IMR-90 (cell line): ENCODE measurements around the gene GATAD2A. TPM values are rescaled to one million over a fixed set of nuclear protein-coding genes. Genes with fewer than 3 reads are reported as not detected.

Source experiments
- ATAC-seq: fragments of 200-7000 bp; cut with Tn5 transposase; 2 replicates; pipeline ENCODE4 v1.9.1; 2020; ENCODE audit warnings: low read depth, mild to moderate bottlenecking, moderate library complexity
- BruUV-seq: library from RNA; stranded (reverse); fragments of 400-500 nt; replicated peaks from 2 replicates; lab custom pipeline; 2021; lab: Mats Ljungman, UMichigan
- CTCF ChIA-PET: fragments of 300-600 bp; formaldehyde crosslinking; extraction: SDS; loops from one replicate; lab custom pipeline; 2021; ENCODE audit warnings: antibody characterized with exemption; lab: Yijun Ruan, JAX
- POLR2A ChIA-PET: fragments of 300-600 bp; sonication (Branson Sonifier 250); formaldehyde crosslinking; loops from one replicate; lab custom pipeline; 2022; ENCODE audit warnings: antibody characterized with exemption; ENCODE audit not compliant: unreplicated experiment; lab: Charles Lee
- DNase-seq: peaks from one replicate; pipeline ENCODE4 v3.0.0; 2013
- H2AFZ ChIP-seq: replicated peaks from 2 replicates; pipeline ENCODE3; 2013; ENCODE audit warnings: low read length, mild to moderate bottlenecking; ENCODE audit not compliant: poor library complexity
- H2AK5ac ChIP-seq: 2 replicates; pipeline ENCODE4 v1.6.1; 2013; ENCODE audit warnings: low read depth, low read length, inconsistent platforms
- H2AK9ac ChIP-seq: replicated peaks from 2 replicates; pipeline ENCODE3; 2013; ENCODE audit warnings: mild to moderate bottlenecking, low read depth, low read length, moderate library complexity; ENCODE audit not compliant: poor library complexity
- H2BK120ac ChIP-seq: 2 replicates; pipeline ENCODE4 v1.6.1; 2013; ENCODE audit warnings: low read depth, low read length, inconsistent platforms
- H2BK15ac ChIP-seq: 3 replicates; pipeline ENCODE4 v1.6.1; 2013; ENCODE audit warnings: low read depth, low read length, inconsistent platforms
- H2BK20ac ChIP-seq: 2 replicates; pipeline ENCODE4 v1.6.1; 2013; ENCODE audit warnings: low read depth, mild to moderate bottlenecking, inconsistent platforms, low read length, moderate library complexity
- H2BK5ac ChIP-seq: 2 replicates; pipeline ENCODE4 v1.6.1; 2013; ENCODE audit warnings: mild to moderate bottlenecking, low read depth, low read length, inconsistent platforms; ENCODE audit not compliant: poor library complexity, severe bottlenecking
- H3K14ac ChIP-seq: replicated peaks from 2 replicates; pipeline ENCODE4 v1.6.1; 2013; ENCODE audit warnings: low read depth, low read length, inconsistent platforms
- H3K18ac ChIP-seq: 2 replicates; pipeline ENCODE4 v1.6.1; 2013; ENCODE audit warnings: low read depth, low read length, control low read depth
- H3K23ac ChIP-seq: 2 replicates; pipeline ENCODE4 v1.6.1; 2013; ENCODE audit warnings: low read depth, low read length, inconsistent platforms
- H3K27ac ChIP-seq: 2 replicates; pipeline ENCODE4 v1.5.1; 2013; ENCODE audit warnings: mild to moderate bottlenecking, control low read depth, low read length; ENCODE audit not compliant: insufficient read depth
- H3K27me3 ChIP-seq: 2 replicates; pipeline ENCODE4 v1.6.1; 2013; ENCODE audit warnings: low read length; ENCODE audit not compliant: control insufficient read depth, insufficient read depth
- H3K36me3 ChIP-seq: 2 replicates; pipeline ENCODE4 v1.6.1; 2013; ENCODE audit warnings: low read length, mixed read lengths; ENCODE audit not compliant: control insufficient read depth, insufficient read depth
- H3K4ac ChIP-seq: 2 replicates; pipeline ENCODE4 v1.6.1; 2013; ENCODE audit warnings: low read depth, low read length, inconsistent platforms
- H3K4me1 ChIP-seq: 2 replicates; pipeline ENCODE4 v1.6.1; 2013; ENCODE audit warnings: low read length, mixed read lengths; ENCODE audit not compliant: control insufficient read depth, insufficient read depth
- H3K4me2 ChIP-seq: 2 replicates; pipeline ENCODE4 v1.6.1; 2013; ENCODE audit warnings: low read depth, mild to moderate bottlenecking, control low read depth, low read length, moderate library complexity
- H3K4me3 ChIP-seq: 2 replicates; pipeline ENCODE4 v1.5.1; 2013; ENCODE audit warnings: low read depth, mild to moderate bottlenecking, control low read depth, low read length, moderate library complexity; ENCODE audit not compliant: insufficient read depth
- H3K56ac ChIP-seq: 2 replicates; pipeline ENCODE4 v1.6.1; 2013; ENCODE audit warnings: low read length, inconsistent platforms; ENCODE audit not compliant: insufficient read depth; ENCODE audit errors: extremely low read depth
- H3K79me1 ChIP-seq, 2 experiments: 2 replicates each; pipeline ENCODE4 v1.6.1; 2013; ENCODE audit warnings: low read length in 2 of 2, inconsistent platforms in 1 of 2, low read depth in 1 of 2
- H3K9ac ChIP-seq: 2 replicates; pipeline ENCODE4 v1.6.1; 2013; ENCODE audit warnings: low read depth, low read length, control low read depth
- H3K9me1 ChIP-seq: 2 replicates; pipeline ENCODE4 v1.6.1; 2013; ENCODE audit warnings: low read length, inconsistent platforms; ENCODE audit not compliant: insufficient read depth
- H3K9me3 ChIP-seq: 2 replicates; pipeline ENCODE4 v1.6.1; 2013; ENCODE audit warnings: low read length; ENCODE audit not compliant: control insufficient read depth, insufficient read depth
- H4K20me1 ChIP-seq: 2 replicates; pipeline ENCODE4 v1.6.1; 2013; ENCODE audit warnings: low read length, inconsistent platforms; ENCODE audit not compliant: insufficient read depth
- H4K5ac ChIP-seq: 2 replicates; pipeline ENCODE4 v1.6.1; 2013; ENCODE audit warnings: mild to moderate bottlenecking, low read depth, low read length, control low read depth
- H4K8ac ChIP-seq, 2 experiments: 2 replicates each; pipeline ENCODE4 v1.6.1; 2013; ENCODE audit warnings: low read depth in 2 of 2, low read length in 2 of 2, control low read depth in 1 of 2, inconsistent platforms in 1 of 2
- H4K91ac ChIP-seq: 2 replicates; pipeline ENCODE4 v1.6.1; 2013; ENCODE audit warnings: low read depth, low read length, inconsistent platforms; ENCODE audit not compliant: insufficient read depth
- BHLHE40 ChIP-seq: fragments of 150-350 bp; IDR thresholded peaks from 2 replicates; pipeline ENCODE4 v1.6.1; 2016; ENCODE audit warnings: mild to moderate bottlenecking, low read depth, low read length
- CEBPB ChIP-seq: IDR thresholded peaks from 2 replicates; pipeline ENCODE4 v1.6.1; 2012; ENCODE audit warnings: low read depth, low read length, improper control_type of control experiment
- CHD1 ChIP-seq: IDR thresholded peaks from 2 replicates; pipeline ENCODE4 v1.6.1; 2012; ENCODE audit warnings: low read depth, low read length, improper control_type of control experiment
- CTCF ChIP-seq: conservative IDR thresholded peaks from 2 replicates; pipeline ENCODE4 v1.5.1; 2012; ENCODE audit warnings: mild to moderate bottlenecking, low read depth, low read length, improper control_type of control experiment
- ELK1 ChIP-seq: fragments of 150-350 bp; IDR thresholded peaks from 2 replicates; pipeline ENCODE4 v1.6.1; 2016; ENCODE audit warnings: low read depth, mild to moderate bottlenecking, low read length, moderate library complexity, borderline replicate concordance
- FOS ChIP-seq: fragments of 150-350 bp; IDR thresholded peaks from 2 replicates; pipeline ENCODE4 v1.6.1; 2016; ENCODE audit warnings: low read depth, low read length
- MAFK ChIP-seq: IDR thresholded peaks from 2 replicates; pipeline ENCODE4 v1.6.1; 2012; ENCODE audit warnings: low read depth, low read length, improper control_type of control experiment
- MAZ ChIP-seq: IDR thresholded peaks from 2 replicates; pipeline ENCODE4 v1.6.1; 2012; ENCODE audit warnings: low read depth, mild to moderate bottlenecking, low read length, improper control_type of control experiment, moderate library complexity, borderline replicate concordance
- MXI1 ChIP-seq: IDR thresholded peaks from 2 replicates; pipeline ENCODE4 v1.6.1; 2012; ENCODE audit warnings: low read depth, mild to moderate bottlenecking, low read length, moderate library complexity, borderline replicate concordance
- NFE2L2 ChIP-seq: fragments of 150-350 bp; IDR thresholded peaks from 2 replicates; pipeline ENCODE4 v1.6.1; 2016; ENCODE audit warnings: low read depth, mild to moderate bottlenecking, low read length
- POLR2A ChIP-seq: IDR thresholded peaks from 2 replicates; pipeline ENCODE4 v1.6.1; 2012; ENCODE audit warnings: mild to moderate bottlenecking, low read depth, low read length
- RAD21 ChIP-seq: IDR thresholded peaks from 2 replicates; pipeline ENCODE4 v1.6.1; 2012; ENCODE audit warnings: low read length, improper control_type of control experiment
- RCOR1 ChIP-seq: IDR thresholded peaks from 2 replicates; pipeline ENCODE4 v1.6.1; 2012; ENCODE audit warnings: mild to moderate bottlenecking, low read length, improper control_type of control experiment; ENCODE audit not compliant: insufficient replicate concordance
- RFX5 ChIP-seq: IDR thresholded peaks from 2 replicates; pipeline ENCODE4 v1.8.0; 2012; ENCODE audit warnings: low read depth, mild to moderate bottlenecking, low read length, moderate library complexity
- SMC3 ChIP-seq: fragments of 150-350 bp; IDR thresholded peaks from 2 replicates; pipeline ENCODE4 v1.6.1; 2016; ENCODE audit warnings: low read depth, mild to moderate bottlenecking, antibody characterized with exemption, low read length, moderate library complexity
- USF2 ChIP-seq: fragments of 150-350 bp; IDR thresholded peaks from 2 replicates; pipeline ENCODE4 v1.6.1; 2017; ENCODE audit warnings: mild to moderate bottlenecking, antibody characterized with exemption, low read length, low read depth
- WGBS, 2 experiments: methylation state at CpG; one replicate each; pipeline versions ENCODE4 v1.1.5 to v1.1.7; 2013; ENCODE audit warnings: missing lambda C conversion rate in 2 of 2; ENCODE audit not compliant: insufficient read length in 1 of 2; ENCODE audit errors: extremely low coverage in 2 of 2; 5-methylcytosine and 5-hydroxymethylcytosine counted together
- dilution Hi-C: fragments of 300-500 bp; cut with HindIII; formaldehyde crosslinking; loops from one replicate; pipeline ENCODE4 v1.14.3; 2018; ENCODE audit warnings: low sequenced_read_pairs; ENCODE audit not compliant: unreplicated experiment
- in situ Hi-C: fragments of 300-500 bp; cut with MboI; formaldehyde crosslinking; loops from 3 replicates; pipeline ENCODE4 v1.14.3; 2019; ENCODE audit warnings: low sequenced_read_pairs, inconsistent platforms, mixed read lengths
- intact Hi-C: fragments of 100-400 bp; cut with micrococcal nuclease; formaldehyde crosslinking; loops from 2 replicates; pipeline ENCODE4 v1.10.0; 2022
- polyA plus RNA-seq, 3 experiments: library from polyadenylated mRNA; depleted of rRNA; stranded (reverse); fragments of >200 nt; gene quantifications; 2 replicates each; pipeline ENCODE4 v1.2.3, GENCODE V29; 2012; ENCODE audit warnings: low replicate concordance in 1 of 3
- total RNA-seq: library from RNA; depleted of rRNA; stranded (reverse); fragments of >200 nt; gene quantifications from 2 replicates; pipeline ENCODE4 v1.2.3, GENCODE V29; 2012

The GATAD2A gene
- total and polyA plus RNA-seq, 2 of the 4 experiments (the other 2 are of a cell fraction), result 23.5 to 33.2 TPM

- H3K9ac ChIP-seq, result no peak overlapping the region
- H3K14ac ChIP-seq, result no peak overlapping the region
- POLR2A ChIA-PET, result no interaction called here
- in situ Hi-C loops (no loop called here), intact Hi-C loops (no loop called here), dilution Hi-C loops (no loop called here)
- no peak overlapping the region for H3K23ac ChIP-seq
- H2BK20ac ChIP-seq, result no peak overlapping the region
- peaks cover 6% of the 10 kb centered on the region for H4K20me1 ChIP-seq
- H2BK15ac ChIP-seq, result no peak overlapping the region
- no peak overlapping the region for H2BK120ac ChIP-seq
- H3K9me1 ChIP-seq, result no peaks in the 10 kb centered on the region
- H3K27me3 ChIP-seq, result no peaks in the 10 kb centered on the region
- H3K4ac ChIP-seq, result no peak overlapping the region
- no peaks in the 10 kb centered on the region for H3K9me3 ChIP-seq
- WGBS, 2 experiments, result 92% methylated on average over 5 of the region's 33 CpGs; no CpG with 5 or more reads in 1 of the 2 experiments
- CTCF ChIA-PET, result no interaction called here
- no peak overlapping the region for H4K8ac ChIP-seq
- H3K4me1 ChIP-seq, result no peaks in the 10 kb centered on the region
- no peak overlapping the region for H4K91ac ChIP-seq
- TF ChIP-seq MAFK, result no peak
- TF ChIP-seq USF2, result no peak
- TF ChIP-seq MXI1, result no peak
- no peak for TF ChIP-seq RCOR1
- TF ChIP-seq FOS, result no peak
- no peak for TF ChIP-seq CEBPB
- no peak for TF ChIP-seq CTCF
- no peak for TF ChIP-seq NFE2L2
- no peak for TF ChIP-seq CHD1
- no peak for TF ChIP-seq SMC3
- no peak for TF ChIP-seq RAD21
- no peak for TF ChIP-seq MAZ
- no peak for TF ChIP-seq RFX5
- no peak for TF ChIP-seq ELK1
- no peak for TF ChIP-seq BHLHE40
- TF ChIP-seq POLR2A, result no peak
- peaks cover 80% of the 10 kb centered on the region for H3K36me3 ChIP-seq
- H2BK5ac ChIP-seq, result no peak overlapping the region
- no peak overlapping the region for H3K4me3 ChIP-seq
- H4K5ac ChIP-seq, result no peak overlapping the region
- no peak overlapping the region for H2AFZ ChIP-seq
- H3K56ac ChIP-seq, result no peak overlapping the region
- no peak overlapping the region for H3K27ac ChIP-seq
- H3K18ac ChIP-seq, result no peak overlapping the region
- H2AK9ac ChIP-seq, result no peak overlapping the region
- BruUV-seq, result no TSS peak
- peaks cover 14 to 44% of the 10 kb centered on the region in 2 experiments; a peak in 3 of 4 replicates for H3K79me1 ChIP-seq
- H3K4me2 ChIP-seq, result no peak overlapping the region
- ATAC-seq (no peak), DNase-seq (no peak)
- no peak overlapping the region for H2AK5ac ChIP-seq
Observed at GRCh38 chr19:19498255-19498991, 92.9 kb downstream of the GATAD2A start.
